HepG2 (cell line): Measurements from ENCODE around the gene ZNF765. TPM values are rescaled to one million over a fixed set of nuclear protein-coding genes. Genes with fewer than 3 reads are reported as not detected.

Experiments
- DR1 ChIP-seq: sonication (generic); formaldehyde crosslinking; IDR thresholded peaks from 2 replicates; pipeline ENCODE4 v1.8.0; 2021; ENCODE audit warnings: mild to moderate bottlenecking, missing genetic modification reagents, inconsistent platforms
- EED ChIP-seq: sonication (generic); formaldehyde crosslinking; IDR thresholded peaks from 2 replicates; pipeline ENCODE4 v1.5.0; 2020; ENCODE audit warnings: mild to moderate bottlenecking, missing genetic modification reagents
- HIC2 ChIP-seq: sonication (generic); formaldehyde crosslinking; IDR thresholded peaks from 2 replicates; pipeline ENCODE4 v1.9.0; 2022; ENCODE audit warnings: low read depth, missing genetic modification reagents
- HIVEP1 ChIP-seq: sonication (generic); formaldehyde crosslinking; IDR thresholded peaks from 2 replicates; pipeline ENCODE4 v1.4.0; 2020; ENCODE audit warnings: mild to moderate bottlenecking, missing genetic modification reagents
- HNF4A ChIP-seq: sonication (generic); formaldehyde crosslinking; IDR thresholded peaks from 2 replicates; pipeline ENCODE4 v1.4.0; 2020; ENCODE audit warnings: missing genetic modification reagents
- HNRNPL ChIP-seq: fragments of 200-400 bp; formaldehyde crosslinking; IDR thresholded peaks from 2 replicates; pipeline ENCODE4 v1.6.1; 2017; ENCODE audit warnings: mild to moderate bottlenecking, low read depth, low read length
- JARID2 ChIP-seq: sonication (generic); formaldehyde crosslinking; IDR thresholded peaks from 2 replicates; pipeline ENCODE4 v1.8.1; 2023; ENCODE audit warnings: missing genetic modification reagents, inconsistent platforms; ENCODE audit not compliant: insufficient replicate concordance
- KDM2A ChIP-seq: sonication (generic); formaldehyde crosslinking; IDR thresholded peaks from 2 replicates; pipeline ENCODE4 v1.4.0; 2020; ENCODE audit warnings: low read depth, missing genetic modification reagents, borderline replicate concordance
- KMT2B ChIP-seq: IDR thresholded peaks from 2 replicates; pipeline ENCODE4 v1.6.1; 2016; ENCODE audit warnings: missing genetic modification reagents, missing compliant biosample characterization
- MEF2D ChIP-seq: sonication (generic); formaldehyde crosslinking; IDR thresholded peaks from 2 replicates; pipeline ENCODE4 v1.5.1; 2020; ENCODE audit warnings: mild to moderate bottlenecking, missing genetic modification reagents
- RBAK ChIP-seq: sonication (generic); formaldehyde crosslinking; IDR thresholded peaks from 2 replicates; pipeline ENCODE4 v1.5.1; 2020; ENCODE audit warnings: mild to moderate bottlenecking, missing genetic modification reagents
- TFDP1 ChIP-seq: IDR thresholded peaks from 2 replicates; pipeline ENCODE4 v1.6.1; 2016; ENCODE audit warnings: missing compliant biosample characterization, missing genetic modification reagents, borderline replicate concordance
- ZBTB40 ChIP-seq, 2 experiments: fragments of 450-650 bp in 1 of 2; sonication (generic) in 1 of 2; formaldehyde crosslinking in 1 of 2; IDR thresholded peaks; 2 replicates each; pipeline versions ENCODE4 v1.6.1 to v1.8.0; 2016 to 2022; ENCODE audit warnings: antibody characterized with exemption in 1 of 2, mild to moderate bottlenecking in 1 of 2, missing genetic modification reagents in 1 of 2
- ZNF12 ChIP-seq: sonication (generic); formaldehyde crosslinking; IDR thresholded peaks from 2 replicates; pipeline ENCODE4 v1.5.0; 2020; ENCODE audit warnings: missing genetic modification reagents
- ZNF33A ChIP-seq: sonication (generic); formaldehyde crosslinking; IDR thresholded peaks from 2 replicates; pipeline ENCODE4 v1.5.1; 2020; ENCODE audit warnings: missing genetic modification reagents, mild to moderate bottlenecking, moderate library complexity, borderline replicate concordance
- ZNF441 ChIP-seq: sonication (generic); formaldehyde crosslinking; IDR thresholded peaks from 2 replicates; pipeline ENCODE4 v1.7.0; 2021; ENCODE audit warnings: missing genetic modification reagents, borderline replicate concordance
- ZNF546 ChIP-seq: sonication (generic); formaldehyde crosslinking; conservative IDR thresholded peaks from 2 replicates; pipeline ENCODE4 v1.8.1; 2023; ENCODE audit warnings: mild to moderate bottlenecking, missing genetic modification reagents
- polyA plus RNA-seq, 8 experiments: library from polyadenylated mRNA; depleted of rRNA in 3 of 8; stranded (reverse) in 7 of 8; unstranded in 1 of 8; fragments of >200 nt; fragmentation: Illumina TruSeq in 4 of 8; extraction: Trizol in 4 of 8; gene quantifications; 2 replicates each; pipeline versions ENCODE4 v1.2.1 to v1.2.3, GENCODE V29; 2011 to 2016; ENCODE audit warnings: low read depth in 4 of 8, missing spikeins in 1 of 8, mixed read lengths in 1 of 8; ENCODE audit not compliant: insufficient read depth in 1 of 8
- total RNA-seq, 5 experiments: library from RNA; depleted of rRNA; stranded (reverse); fragments of >200 nt; fragmentation: Illumina TruSeq; extraction: Trizol; gene quantifications; 2 replicates each; pipeline ENCODE4 v1.2.3, GENCODE V29; 2016; ENCODE audit warnings: low read depth in 1 of 5

The ZNF765 gene
- total and polyA plus RNA-seq, 2 of the 13 experiments (the other 11 are each of a cell fraction or from before 2014, with no cell fraction given) = 5.0 to 14.5 TPM

DNA sequence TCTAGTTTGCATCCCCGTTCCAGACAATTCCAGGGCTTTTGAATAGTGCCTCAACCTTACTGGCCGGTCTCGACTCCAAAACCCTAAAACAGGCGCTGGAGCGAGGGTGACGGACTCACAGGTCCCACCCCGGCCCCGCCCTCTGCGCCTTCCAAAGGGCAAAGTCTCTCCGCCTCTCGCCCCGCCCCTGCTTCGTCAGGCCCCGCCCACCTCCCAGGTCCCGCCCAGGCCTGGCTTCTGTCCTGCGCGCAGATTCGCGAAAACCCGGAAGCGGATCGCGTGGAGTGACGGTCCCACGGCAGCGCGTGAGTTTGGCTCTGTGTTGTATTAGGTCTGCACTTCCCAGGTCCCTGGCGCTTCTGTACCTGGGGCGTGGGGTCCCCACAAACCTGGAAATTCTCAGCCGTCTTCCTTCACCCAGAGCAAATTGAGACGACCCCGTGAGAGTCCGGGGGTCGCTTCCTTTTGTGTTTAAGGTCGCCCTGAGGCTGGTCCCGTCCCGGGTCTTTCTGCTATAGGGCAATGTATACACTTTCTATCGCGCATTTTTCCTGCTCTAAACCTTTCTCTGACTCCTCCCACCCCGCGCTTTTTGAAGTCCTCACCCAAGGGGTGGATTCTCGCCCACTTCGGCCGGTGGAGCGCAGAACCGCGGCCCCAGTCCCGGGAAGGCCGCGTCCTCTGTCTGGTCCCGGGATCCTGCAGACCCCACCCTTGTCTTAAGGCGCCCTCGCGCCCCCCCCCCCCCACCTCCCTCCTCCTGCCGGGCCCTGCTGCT, 72.7 kb downstream of the ZNF765 start, which contains the start of gene ZNF813 (continued):
- TF ChIP-seq HIC2 (no peak), DR1 (CRISPR knock-in tag) (peak; percentile 53; the same call in 1 of the 2 replicates), HNF4A (CRISPR knock-in tag) (peak; percentile 48; the same call in 1 of the 2 replicates), RBAK (no peak), ZNF33A (CRISPR knock-in tag) (no peak), KMT2B (peak; percentile 66), KDM2A (peak; percentile 44), HNRNPL (no peak), MEF2D (CRISPR knock-in tag) (no peak), ZNF441 (0 out of 2 replicates have a peak, but pooled peaks have one; percentile 17), EED (no peak), HIVEP1 (CRISPR knock-in tag) (peak; percentile 45; the same call in 1 of the 2 replicates), ZBTB40 (IDR thresholded peaks at IDR 0.05) (no peak), ZBTB40 (CRISPR knock-in tag; IDR thresholded peaks at IDR 0.05) (no peak), TFDP1 (CRISPR knock-in tag) (0 out of 2 replicates have a peak, but pooled peaks have one; percentile 57), ZNF12 (CRISPR knock-in tag) (0 out of 2 replicates have a peak, but pooled peaks have one; percentile 15), ZNF546 (CRISPR knock-in tag) (no peak), JARID2 (no peak)
